H1 (cell line): ENCODE results near the gene DDIAS. TPM values are rescaled to one million over a fixed set of nuclear protein-coding genes. Genes with fewer than 3 reads are reported as not detected.

Experiments used
- CTCF ChIA-PET: fragments of 300-600 bp; sonication (Branson Sonifier 250); formaldehyde crosslinking; loops from one replicate; lab custom pipeline; 2021; ENCODE audit not compliant: partially characterized antibody; lab: Charles Lee
- POLR2A ChIA-PET: fragments of 300-600 bp; sonication (Branson Sonifier 250); formaldehyde crosslinking; loops from one replicate; lab custom pipeline; 2021; ENCODE audit warnings: inconsistent platforms; ENCODE audit not compliant: partially characterized antibody; lab: Charles Lee
- DNase-seq, 2 experiments: peaks; one replicate each; pipeline versions ENCODE4 v3.0.0 to v3.0.0-alpha.2; 2010 to 2022; ENCODE audit warnings: low spot score in 2 of 2, low read depth in 1 of 2, mixed read lengths in 1 of 2
- FAIRE-seq: peaks from 2 replicates; lab custom pipeline; 2011; peaks lifted over from hg19 to GRCh38; lab: Jason Lieb, UNC
- H2AFZ ChIP-seq: 2 replicates; pipeline ENCODE4 v1.8.1; 2012; ENCODE audit warnings: low read length, inconsistent platforms
- H2AK5ac ChIP-seq: 2 replicates; pipeline ENCODE4 v1.6.1; 2013; ENCODE audit warnings: low read depth, low read length
- H2BK120ac ChIP-seq: replicated peaks from 2 replicates; pipeline ENCODE3; 2013; ENCODE audit warnings: low read depth, low read length, inconsistent platforms
- H2BK12ac ChIP-seq: 2 replicates; pipeline ENCODE4 v1.6.1; 2013; ENCODE audit warnings: low read depth, low read length
- H2BK15ac ChIP-seq: 2 replicates; pipeline ENCODE4 v1.6.1; 2013; ENCODE audit warnings: low read length
- H2BK20ac ChIP-seq: 2 replicates; pipeline ENCODE4 v1.6.1; 2013; ENCODE audit warnings: low read length
- H2BK5ac ChIP-seq: 2 replicates; pipeline ENCODE4 v1.6.1; 2013; ENCODE audit warnings: low read depth, low read length
- H3K14ac ChIP-seq: 2 replicates; pipeline ENCODE4 v1.6.1; 2013; ENCODE audit warnings: inconsistent platforms; ENCODE audit not compliant: insufficient read length
- H3K18ac ChIP-seq: 2 replicates; pipeline ENCODE4 v1.6.1; 2013; ENCODE audit warnings: low read length; ENCODE audit errors: extremely low read depth
- H3K23ac ChIP-seq: 2 replicates; pipeline ENCODE4 v1.6.1; 2013; ENCODE audit warnings: inconsistent platforms; ENCODE audit not compliant: insufficient read length
- H3K23me2 ChIP-seq: 2 replicates; pipeline ENCODE4 v1.6.1; 2013; ENCODE audit warnings: low read depth, low read length
- H3K27ac ChIP-seq: 2 replicates; pipeline ENCODE4 v1.6.1; 2011; ENCODE audit warnings: low read depth, low read length, inconsistent platforms
- H3K27me3 ChIP-seq, 4 experiments: replicated peaks in 1 of 4; 1 replicate in 1 of 4; 2 replicates in 3 of 4; pipeline versions ENCODE4 v1.6.1 to v1.8.1; 2011 to 2013; ENCODE audit warnings: low read length in 3 of 4, mild to moderate bottlenecking in 3 of 4, inconsistent platforms in 2 of 4, mixed read lengths in 2 of 4, moderate library complexity in 1 of 4; ENCODE audit not compliant: control insufficient read depth in 3 of 4, insufficient read depth in 3 of 4; ENCODE audit errors: extremely low read depth in 1 of 4
- H3K36me3 ChIP-seq, 4 experiments: 2 replicates each; pipeline versions ENCODE4 v1.6.1 to v1.8.1; 2011 to 2013; ENCODE audit warnings: mild to moderate bottlenecking in 4 of 4, low read length in 3 of 4, moderate library complexity in 2 of 4, control low read depth in 1 of 4, inconsistent platforms in 1 of 4; ENCODE audit not compliant: insufficient read depth in 4 of 4, control insufficient read depth in 2 of 4
- H3K4ac ChIP-seq: replicated peaks from 2 replicates; pipeline ENCODE3; 2013; ENCODE audit warnings: low read length, low read depth, mixed read lengths, inconsistent platforms; ENCODE audit not compliant: insufficient read length
- H3K4me1 ChIP-seq, 4 experiments: replicated peaks in 1 of 4; 1 replicate in 1 of 4; 2 replicates in 3 of 4; pipeline versions ENCODE4 v1.6.1 to v1.8.1; 2011 to 2013; ENCODE audit warnings: low read length in 3 of 4, inconsistent platforms in 2 of 4, mixed read lengths in 1 of 4; ENCODE audit not compliant: insufficient read depth in 4 of 4, control insufficient read depth in 3 of 4
- H3K4me2 ChIP-seq, 2 experiments: 2 replicates each; pipeline versions ENCODE4 v1.6.1 to v1.8.1; 2011 to 2013; ENCODE audit warnings: low read depth in 2 of 2, low read length in 2 of 2, control low read depth in 1 of 2, inconsistent platforms in 1 of 2, mild to moderate bottlenecking in 1 of 2; ENCODE audit not compliant: insufficient read depth in 1 of 2
- H3K4me3 ChIP-seq, 4 experiments: fragments of 200-600, 300-600 bp in 1 of 4; sonication (generic), shearing (Covaris generic), sonication (Bioruptor Twin) in 1 of 4; 2 replicates each; pipeline versions ENCODE4 v1.5.1 to v1.8.1; 2011 to 2016; ENCODE audit warnings: low read length in 4 of 4, low read depth in 3 of 4, control low read depth in 2 of 4, inconsistent platforms in 2 of 4, mild to moderate bottlenecking in 2 of 4, mixed read lengths in 1 of 4, moderate library complexity in 1 of 4; ENCODE audit not compliant: insufficient read depth in 2 of 4; ENCODE audit errors: extremely low read depth in 1 of 4
- H3K56ac ChIP-seq: replicated peaks from 2 replicates; pipeline ENCODE3; 2013; ENCODE audit warnings: low read depth, mild to moderate bottlenecking, mixed read lengths, low read length, inconsistent platforms; ENCODE audit not compliant: insufficient read length
- H3K79me1 ChIP-seq: 2 replicates; pipeline ENCODE4 v1.6.1; 2013; ENCODE audit warnings: low read depth, low read length, control low read depth
- H3K79me2 ChIP-seq, 2 experiments: 2 replicates each; pipeline versions ENCODE4 v1.6.1 to v1.8.1; 2012 to 2013; ENCODE audit warnings: low read length in 2 of 2, mild to moderate bottlenecking in 2 of 2, inconsistent platforms in 1 of 2; ENCODE audit not compliant: insufficient read depth in 2 of 2, control insufficient read depth in 1 of 2
- H3K9ac ChIP-seq, 4 experiments: replicated peaks in 1 of 4; 1 replicate in 1 of 4; 2 replicates in 3 of 4; pipeline versions ENCODE4 v1.6.1 to v1.8.1; 2011 to 2013; ENCODE audit warnings: low read depth in 3 of 4, low read length in 3 of 4, control low read depth in 2 of 4, mild to moderate bottlenecking in 2 of 4, moderate library complexity in 2 of 4, inconsistent platforms in 1 of 4; ENCODE audit errors: extremely low read depth in 1 of 4
- H3K9me3 ChIP-seq, 2 experiments: 2 replicates each; pipeline versions ENCODE4 v1.6.1 to v1.8.1; 2012 to 2013; ENCODE audit warnings: mild to moderate bottlenecking in 2 of 2, moderate library complexity in 2 of 2, control low read depth in 1 of 2, inconsistent platforms in 1 of 2, low read depth in 1 of 2, low read length in 1 of 2, mixed read lengths in 1 of 2; ENCODE audit not compliant: insufficient read depth in 2 of 2
- H4K20me1 ChIP-seq, 2 experiments: replicated peaks in 1 of 2; 2 replicates each; pipeline versions ENCODE3 to v1.8.1; 2011 to 2013; ENCODE audit warnings: inconsistent platforms in 2 of 2, low read length in 2 of 2, mild to moderate bottlenecking in 1 of 2; ENCODE audit not compliant: insufficient read depth in 2 of 2, control insufficient read depth in 1 of 2
- H4K5ac ChIP-seq: 2 replicates; pipeline ENCODE4 v1.6.1; 2013; ENCODE audit warnings: low read length, low read depth, mixed read lengths, inconsistent platforms; ENCODE audit not compliant: insufficient read length
- H4K8ac ChIP-seq: 2 replicates; pipeline ENCODE4 v1.8.0; 2013; ENCODE audit warnings: mild to moderate bottlenecking, moderate library complexity, low read length, inconsistent platforms; ENCODE audit not compliant: insufficient read depth; ENCODE audit errors: extremely low read depth
- H4K91ac ChIP-seq: replicated peaks from 2 replicates; pipeline ENCODE3; 2013; ENCODE audit warnings: low read length, mixed read lengths, inconsistent platforms; ENCODE audit not compliant: insufficient read length
- ATF3 ChIP-seq: IDR thresholded peaks from 2 replicates; pipeline ENCODE4 v1.6.1; 2011; ENCODE audit warnings: low read depth, mild to moderate bottlenecking, low read length; ENCODE audit not compliant: insufficient read depth
- CBX8 ChIP-seq: fragments of 300-800, 300-1000 bp; sonication (generic); IDR thresholded peaks from 2 replicates; pipeline ENCODE4 v1.7.1; 2016; ENCODE audit warnings: low read depth, low read length, borderline replicate concordance
- CEBPB ChIP-seq: IDR thresholded peaks from 2 replicates; pipeline ENCODE4 v1.6.1; 2012; ENCODE audit warnings: low read depth, low read length
- KDM1A ChIP-seq: fragments of 200-600, 300-600 bp; sonication (generic); IDR thresholded peaks from 2 replicates; pipeline ENCODE4 v1.7.1; 2016; ENCODE audit warnings: mild to moderate bottlenecking, low read length, borderline replicate concordance
- PHF8 ChIP-seq: fragments of 200-600 bp; sonication (generic); conservative IDR thresholded peaks from 2 replicates; pipeline ENCODE4 v1.7.1; 2012; ENCODE audit warnings: low read depth, mild to moderate bottlenecking, inconsistent platforms, low read length, moderate library complexity
- POLR2A ChIP-seq, 2 experiments: IDR thresholded peaks; 1 replicate in 1 of 2; 2 replicates in 1 of 2; pipeline ENCODE4 v1.6.1; 2011; ENCODE audit warnings: low read depth in 2 of 2, low read length in 2 of 2, mild to moderate bottlenecking in 2 of 2; ENCODE audit errors: control extremely low read depth in 1 of 2
- RXRA ChIP-seq: IDR thresholded peaks from 2 replicates; pipeline ENCODE4 v1.6.1; 2011; ENCODE audit warnings: low read depth, mild to moderate bottlenecking, low read length, moderate library complexity; ENCODE audit not compliant: insufficient read depth
- SIX5 ChIP-seq: IDR thresholded peaks from 2 replicates; pipeline ENCODE4 v1.6.1; 2011; ENCODE audit warnings: mild to moderate bottlenecking, low read depth, low read length
- SP2 ChIP-seq: IDR thresholded peaks from 2 replicates; pipeline ENCODE4 v1.6.1; 2012; ENCODE audit warnings: mild to moderate bottlenecking, low read length, inconsistent platforms
- TCF12 ChIP-seq: IDR thresholded peaks from 2 replicates; pipeline ENCODE4 v1.6.1; 2011; ENCODE audit warnings: low read depth, mild to moderate bottlenecking, low read length
- WGBS, 2 experiments: shearing (Covaris generic) in 1 of 2; methylation state at CpG; one replicate each; pipeline versions ENCODE4 v1.1.6 to v1.1.7; 2013 to 2015; ENCODE audit warnings: low lambda C conversion rate in 2 of 2, mixed read lengths in 2 of 2, inconsistent platforms in 1 of 2, low coverage in 1 of 2, missing lambda C conversion rate in 1 of 2; ENCODE audit not compliant: insufficient replicate concordance in 2 of 2, insufficient coverage in 1 of 2, insufficient read length in 1 of 2; ENCODE audit errors: extremely low coverage in 1 of 2, missing lambda C conversion rate in 1 of 2; 5-methylcytosine and 5-hydroxymethylcytosine counted together
- polyA plus RNA-seq, 7 experiments: library from polyadenylated mRNA; depleted of rRNA in 3 of 7; stranded (reverse) in 5 of 7; unstranded in 2 of 7; fragments of >200 nt in 5 of 7; fragments of 200-250 nt in 2 of 7; gene quantifications; 1 replicate in 5 of 7; 2 replicates in 1 of 7; 4 replicates in 1 of 7; pipeline versions ENCODE4 v1.2.1 to v1.2.3, GENCODE V29; 2011 to 2013; ENCODE audit warnings: missing spikeins in 2 of 7, mixed read lengths in 2 of 7
- total RNA-seq: library from RNA; stranded (reverse); fragmentation: NEBNext Ultra II Directional; extraction: Animal tissue kit (Norgen Biotek cat#: 25700); gene quantifications from 2 replicates; pipeline ENCODE4 v1.2.1, GENCODE V29; 2021
- TF ChIP-seq, protein P1 (sequence below): IDR thresholded peaks from 2 replicates; pipeline ENCODE4 v1.6.1; 2012; ENCODE audit warnings: low read length, inconsistent platforms

Gene DDIAS
- total and polyA plus RNA-seq, 2 of the 8 experiments (the other 6 are each of a cell fraction or from before 2014, with no cell fraction given), result 11.6 to 25.7 TPM

GRCh38 chr11:82872377-82873150 is 29.0 kb upstream of the DDIAS start:
- no peak overlapping the region for H3K9ac ChIP-seq
- H4K91ac ChIP-seq, result no peak overlapping the region
- H4K5ac ChIP-seq, result no peak overlapping the region
- DNase-seq, result no peak
- peaks cover 2 to 5% (median 3%) of the 10 kb centered on the region in 4 experiments; a peak in 3 of 7 replicates for H3K4me1 ChIP-seq
- H4K20me1 ChIP-seq, result no peaks in the 10 kb centered on the region
- H3K23me2 ChIP-seq, result no peaks in the 10 kb centered on the region
- peaks cover 3 to 4% of the 10 kb centered on the region in 2 experiments; a peak in 1 of 4 replicates for H3K9me3 ChIP-seq
- H3K56ac ChIP-seq, result no peak overlapping the region
- FAIRE-seq, result no peak
- no peak overlapping the region for H3K23ac ChIP-seq
- no peak overlapping the region for H2AFZ ChIP-seq
- H2BK15ac ChIP-seq, result no peak overlapping the region
- H3K36me3 ChIP-seq, result no peaks in the 10 kb centered on the region
- no peak overlapping the region for H2BK120ac ChIP-seq
- no peak overlapping the region for H4K8ac ChIP-seq
- WGBS, 2 experiments, result 86% methylated on average over 7 of the region's 7 CpGs; no CpG with 5 or more reads in 1 of the 2 experiments
- no peak overlapping the region for H2AK5ac ChIP-seq
- no peak overlapping the region for H2BK5ac ChIP-seq
- H2BK12ac ChIP-seq, result no peak overlapping the region
- no peaks in the 10 kb centered on the region; the same call in 1 of the 2 replicates for H3K79me1 ChIP-seq
- H3K27me3 ChIP-seq, result no peaks in the 10 kb centered on the region
- no peaks in the 10 kb centered on the region for H3K79me2 ChIP-seq
- no peak overlapping the region for H3K27ac ChIP-seq
- no peak overlapping the region for H3K4me2 ChIP-seq
- no peak overlapping the region for H3K18ac ChIP-seq
- H3K4ac ChIP-seq, result no peak overlapping the region
- no peak overlapping the region for H3K4me3 ChIP-seq
- no peak overlapping the region for H2BK20ac ChIP-seq
- no peak overlapping the region for H3K14ac ChIP-seq
- ChIA-PET CTCF (interaction anchor here (0.7 to 1.3 kb wide), 2 partner anchors 10 to 53 kb away, joined by 3 to 4 read pairs; no protein-coding TSS in a partner anchor), POLR2A (no interaction called here)
- TF ChIP-seq ATF3 (no peak), KDM1A (no peak), CBX8 (no peak), TCF12 (no peak), CEBPB (no peak), RXRA (no peak), POLR2A (IDR thresholded peaks at IDR 0.05; ENCODE audit: control extremely low read depth in 1 of 2, low read depth in 2 of 2, low read length in 2 of 2) (no peak), SP2 (no peak), PHF8 (no peak), SIX5 (no peak)
- TF ChIP-seq, protein P1, sequence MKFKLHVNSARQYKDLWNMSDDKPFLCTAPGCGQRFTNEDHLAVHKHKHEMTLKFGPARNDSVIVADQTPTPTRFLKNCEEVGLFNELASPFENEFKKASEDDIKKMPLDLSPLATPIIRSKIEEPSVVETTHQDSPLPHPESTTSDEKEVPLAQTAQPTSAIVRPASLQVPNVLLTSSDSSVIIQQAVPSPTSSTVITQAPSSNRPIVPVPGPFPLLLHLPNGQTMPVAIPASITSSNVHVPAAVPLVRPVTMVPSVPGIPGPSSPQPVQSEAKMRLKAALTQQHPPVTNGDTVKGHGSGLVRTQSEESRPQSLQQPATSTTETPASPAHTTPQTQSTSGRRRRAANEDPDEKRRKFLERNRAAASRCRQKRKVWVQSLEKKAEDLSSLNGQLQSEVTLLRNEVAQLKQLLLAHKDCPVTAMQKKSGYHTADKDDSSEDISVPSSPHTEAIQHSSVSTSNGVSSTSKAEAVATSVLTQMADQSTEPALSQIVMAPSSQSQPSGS, result no peak
